Skeletal muscle cell (primary cell): ENCODE measurements around the gene SMAD6.

ENCODE experiments used
- DNase-seq: peaks from one replicate; pipeline ENCODE4 v3.0.0-alpha.2; 2010; ENCODE audit warnings: low read depth
- H3K4me3 ChIP-seq: 2 replicates; pipeline ENCODE4 v1.5.1; 2011; ENCODE audit warnings: low read depth, mild to moderate bottlenecking, control low read depth, low read length, moderate library complexity

SMAD6 gene

DNA sequence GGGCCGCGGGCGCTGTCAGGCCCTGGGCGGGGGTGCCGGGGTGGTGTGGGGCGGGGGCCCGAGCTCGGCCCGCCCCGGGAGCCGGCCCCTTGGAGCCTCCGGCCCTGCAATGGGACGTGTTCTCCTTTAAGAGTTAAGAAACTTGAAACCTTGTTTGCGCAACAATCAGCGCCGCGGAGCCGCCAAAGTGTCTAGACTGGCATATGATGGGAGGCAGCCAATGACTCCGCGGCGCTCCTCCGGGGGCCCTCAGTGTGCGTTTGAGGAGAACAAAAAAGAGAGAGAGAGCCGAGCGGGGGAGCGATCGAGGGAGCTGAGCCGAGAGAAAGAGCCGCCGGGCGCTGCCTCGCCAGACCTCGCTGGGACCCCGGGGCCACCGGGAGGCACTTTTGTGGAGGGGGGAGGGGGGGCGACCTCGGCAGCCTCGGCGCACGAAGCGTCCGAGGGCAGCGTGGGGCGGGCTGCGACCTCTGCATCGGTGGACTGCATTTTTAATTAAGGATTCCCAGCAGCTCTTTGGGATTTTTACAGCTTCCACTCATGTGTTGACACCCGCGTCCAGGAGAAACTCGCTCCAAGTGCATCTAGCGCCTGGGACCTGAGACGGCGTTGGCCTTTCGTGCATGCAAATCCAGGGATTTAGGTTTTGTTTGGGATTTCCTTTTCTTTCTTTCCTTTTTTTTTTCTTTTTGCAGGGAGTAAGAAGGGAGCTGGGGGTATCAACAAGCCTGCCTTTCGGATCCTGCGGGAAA lies at the start of gene SMAD6:
SMAD6 (plus strand) TSS at position 202 of the 752 bp plus-strand sequence. CDS start 1,023 bp downstream, outside the sequence.
- peak; percentile 97 for DNase-seq
- peak within 1 kb of the TSS; percentile 66 for H3K4me3 ChIP-seq

- no peak for DNase-seq
- no peak overlapping the region for H3K4me3 ChIP-seq
These were observed 49.2 kb upstream of the SMAD6 start for GRCh38 chr15:66652806-66653205.

DNA sequence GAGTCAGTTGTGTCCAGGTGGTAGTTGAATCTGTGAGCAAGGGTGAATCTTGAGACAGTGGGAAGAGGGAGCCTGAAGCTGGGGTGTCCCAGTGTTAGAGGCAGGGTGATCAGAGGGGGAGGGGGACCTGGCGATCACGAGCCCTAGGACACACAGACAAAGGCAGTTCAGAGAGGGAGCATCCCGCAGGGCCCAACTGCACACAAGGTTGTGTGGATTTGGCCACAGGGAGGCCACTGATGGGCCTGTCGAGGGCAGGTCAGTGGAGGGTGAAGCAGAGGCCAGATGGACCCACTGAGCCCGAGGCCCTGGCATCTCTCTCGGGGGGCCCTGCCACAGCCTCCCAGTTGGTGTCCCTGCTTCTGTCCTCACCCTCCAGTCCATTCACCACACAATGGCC lies 48.6 kb upstream of the SMAD6 start:
- no peak overlapping the region for H3K4me3 ChIP-seq
- DNase-seq, result no peak

DNA sequence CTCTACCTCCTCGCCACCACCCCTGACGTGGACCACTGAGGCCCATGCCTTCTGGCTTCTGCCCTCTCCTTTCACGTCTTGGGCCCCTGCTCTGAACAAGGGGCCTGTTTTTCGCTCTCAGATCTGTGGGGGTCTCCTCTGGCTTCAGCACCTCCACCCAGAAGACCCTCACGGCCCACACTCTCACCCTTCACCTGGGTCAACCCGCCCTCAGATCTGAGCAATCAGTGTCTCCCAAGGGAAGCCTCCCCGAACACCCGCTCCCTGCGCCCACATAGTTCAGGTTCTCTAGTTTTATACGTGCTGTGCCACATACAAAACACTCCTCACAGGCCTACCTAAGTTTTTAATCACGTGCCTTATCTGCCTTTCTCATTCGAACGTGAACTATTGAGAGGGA lies 48.2 kb upstream of the SMAD6 start:
- no peak overlapping the region for H3K4me3 ChIP-seq
- DNase-seq, result no peak

DNA sequence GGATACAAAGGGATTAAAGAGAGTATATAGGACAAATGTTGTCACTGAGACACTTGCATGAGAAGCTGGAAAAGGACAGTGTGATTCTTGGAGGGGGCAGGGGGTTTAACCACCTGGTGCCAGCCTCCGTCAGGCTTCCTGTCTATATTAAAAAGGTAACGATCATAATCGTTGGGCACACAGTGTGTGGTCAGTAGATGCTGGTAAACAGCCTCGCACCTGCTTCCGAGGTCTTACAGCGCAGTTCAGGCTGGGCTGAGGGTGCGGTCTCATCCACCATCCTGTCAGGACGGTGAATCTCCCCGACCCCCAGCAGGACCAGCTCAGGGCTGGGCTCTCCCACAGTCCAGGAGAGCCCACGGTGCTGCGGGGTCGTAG lies 47.7 kb upstream of the SMAD6 start:
- no peak overlapping the region for H3K4me3 ChIP-seq
- DNase-seq, result no peak

DNA sequence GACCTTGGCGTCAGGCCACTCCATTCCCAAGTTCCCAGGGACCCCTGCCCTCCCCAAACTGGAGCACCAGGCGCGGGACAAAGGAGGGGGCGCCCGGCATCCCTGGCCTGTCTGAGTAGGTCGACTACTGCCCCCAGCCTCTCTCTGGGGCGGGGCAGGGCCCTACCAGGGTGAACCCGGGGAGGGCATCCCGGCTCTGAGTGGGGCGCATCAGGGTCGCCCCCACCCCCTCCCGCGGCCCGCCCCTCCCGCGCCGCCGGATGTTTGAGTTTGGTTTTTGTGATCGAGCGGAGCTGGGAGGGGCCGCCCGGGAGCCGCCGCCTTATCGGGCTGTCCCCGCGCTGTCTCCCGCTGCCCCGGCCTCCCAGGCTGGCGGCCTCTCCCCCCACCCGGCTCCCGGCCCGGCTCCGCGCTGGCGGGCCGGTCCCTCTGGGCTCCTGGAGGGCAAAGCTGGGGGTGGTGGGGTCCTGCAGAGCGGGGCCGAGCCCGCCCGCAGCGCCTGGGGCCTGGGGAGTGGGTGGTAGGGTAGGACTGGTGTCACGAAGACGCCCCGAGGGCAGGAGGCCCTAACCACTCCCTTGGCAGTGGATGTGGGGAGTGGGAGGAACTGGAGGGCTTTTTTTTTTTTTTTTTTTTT lies 47.2 kb upstream of the SMAD6 start:
- DNase-seq, result no peak
- peak overlapping the region; percentile 24 for H3K4me3 ChIP-seq

- no peak for DNase-seq
- H3K4me3 ChIP-seq, result no peak overlapping the region
These were observed 46.5 kb upstream of the SMAD6 start for GRCh38 chr15:66655511-66655910.

- no peak for DNase-seq
- H3K4me3 ChIP-seq, result no peak overlapping the region
These were observed 46.0 kb upstream of the SMAD6 start for GRCh38 chr15:66655997-66656396.

- DNase-seq, result no peak
These were observed 44.6 kb upstream of the SMAD6 start for GRCh38 chr15:66657185-66658020.

DNA sequence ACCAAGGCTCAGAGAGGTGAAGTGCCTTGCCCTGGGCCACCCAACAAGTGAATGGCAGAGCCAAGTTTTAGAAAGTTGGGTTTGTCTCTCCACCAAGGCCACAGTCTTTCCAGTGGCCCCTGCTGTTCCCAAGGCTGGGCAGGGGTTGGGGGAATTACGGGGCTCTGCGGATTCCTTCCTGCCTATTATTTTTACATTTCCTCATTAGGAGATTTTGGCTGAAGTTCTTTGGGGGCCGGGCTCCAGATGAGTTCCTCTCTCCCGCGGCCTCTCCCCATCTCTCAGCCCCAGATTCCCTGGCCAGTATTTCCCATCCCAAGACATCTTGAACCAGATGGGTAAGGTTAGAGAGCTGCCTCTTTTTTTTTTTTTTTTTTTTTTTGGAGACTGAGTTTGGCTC lies 44.0 kb upstream of the SMAD6 start:
- DNase-seq, result no peak
- H3K4me3 ChIP-seq, result no peak overlapping the region

More at GRCh38 chr15:66657185-66658020, 44.6 kb upstream of the SMAD6 start:
- no peak overlapping the region for H3K4me3 ChIP-seq

DNA sequence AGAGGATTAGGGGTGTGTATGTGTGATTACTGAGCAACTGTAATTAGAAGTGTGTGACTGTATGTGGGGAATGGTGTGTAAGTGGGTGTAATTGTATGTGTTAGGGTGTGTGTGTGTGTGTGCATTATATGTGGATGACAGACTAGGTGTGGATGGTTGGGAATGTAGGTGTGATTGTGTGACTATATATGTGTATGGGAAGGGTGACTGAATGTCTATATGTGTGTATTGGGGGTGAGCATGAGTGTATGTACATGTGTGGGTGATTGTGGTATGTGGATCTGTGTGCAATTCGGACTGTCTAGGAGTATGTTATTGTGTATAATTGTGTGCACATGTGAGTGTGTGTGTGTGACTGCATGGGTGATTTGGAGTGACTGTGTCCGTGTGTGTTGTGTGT lies 43.2 kb upstream of the SMAD6 start:
- H3K4me3 ChIP-seq, result no peak overlapping the region
- no peak for DNase-seq

- no peak for DNase-seq
- no peak overlapping the region for H3K4me3 ChIP-seq
These were observed 42.7 kb upstream of the SMAD6 start for GRCh38 chr15:66659384-66659783.

GRCh38 chr15:66661432-66662096 lies 40.5 kb upstream of the SMAD6 start:
- no peak for DNase-seq
- H3K4me3 ChIP-seq, result no peak overlapping the region

GRCh38 chr15:66662522-66662921 lies 39.5 kb upstream of the SMAD6 start:
- no peak for DNase-seq
- no peak overlapping the region for H3K4me3 ChIP-seq

DNA sequence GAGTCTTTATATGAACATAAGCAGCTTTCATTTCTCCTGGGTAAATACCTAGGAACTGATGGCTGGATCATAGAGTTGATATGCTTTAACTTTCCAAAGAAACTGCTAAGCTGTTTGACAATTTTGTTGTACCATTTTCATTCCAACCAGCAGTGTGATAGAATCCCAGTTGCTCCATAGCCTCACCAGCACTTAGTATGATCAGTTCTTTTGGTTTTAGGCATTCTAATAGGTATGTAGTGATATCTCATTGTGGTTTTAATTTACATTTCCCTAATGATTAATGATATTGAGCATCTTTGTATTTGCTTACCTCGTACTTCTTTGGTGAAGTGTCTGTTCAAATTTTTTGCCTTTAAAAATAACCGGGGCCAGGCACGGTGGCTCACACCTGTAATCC lies 38.4 kb upstream of the SMAD6 start:
- H3K4me3 ChIP-seq, result no peak overlapping the region
- no peak for DNase-seq

- H3K4me3 ChIP-seq, result no peak overlapping the region
- DNase-seq, result no peak
These were observed 31.9 kb upstream of the SMAD6 start for GRCh38 chr15:66670175-66670574.

DNA sequence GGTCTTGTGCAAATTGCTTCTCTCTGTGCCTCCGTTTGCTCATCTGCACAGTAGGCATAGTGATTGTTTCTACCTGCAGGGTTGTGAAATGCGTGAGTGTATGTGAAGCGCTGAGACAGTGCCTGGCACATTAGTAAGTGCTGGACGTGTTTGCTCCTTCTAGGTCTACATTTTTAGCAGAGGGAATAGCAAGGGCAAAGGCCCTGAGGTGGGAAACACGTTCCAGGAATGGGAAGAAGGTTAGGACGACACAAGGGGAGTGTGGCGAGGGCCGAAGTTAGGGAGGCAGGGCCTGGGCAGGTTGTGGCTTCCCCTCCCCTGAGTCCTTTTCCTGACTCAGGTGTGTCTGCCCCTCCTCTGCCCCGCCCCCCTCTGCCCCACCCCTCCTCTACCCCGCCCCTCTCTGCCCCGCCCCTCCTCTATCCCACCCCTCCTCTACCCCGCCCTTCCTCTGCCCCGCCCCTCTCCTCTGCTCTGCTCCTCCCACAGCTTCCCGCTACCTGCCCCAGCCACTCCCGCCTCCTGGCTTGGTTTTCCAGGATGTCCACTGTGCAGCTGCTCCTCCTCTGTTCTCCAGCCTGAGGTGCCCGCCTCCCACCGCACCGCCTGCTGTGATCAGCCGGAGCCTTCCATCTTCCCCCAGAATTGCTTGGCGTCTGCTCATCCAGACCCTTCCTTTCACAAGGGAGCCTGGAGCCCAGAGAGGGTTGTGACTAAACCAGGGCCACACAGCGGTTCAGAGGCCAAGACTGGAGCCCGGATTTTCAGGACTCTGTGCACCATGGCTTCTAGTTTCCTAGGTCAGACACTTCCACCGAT lies 31.1 kb upstream of the SMAD6 start:
- no peak for DNase-seq
- no peak overlapping the region for H3K4me3 ChIP-seq

GRCh38 chr15:66672867-66673266 lies 29.2 kb upstream of the SMAD6 start:
- no peak for DNase-seq
- no peak overlapping the region for H3K4me3 ChIP-seq
